Esophagus mucosa (tissue), 1 donor: ENCODE measurements around the gene TMEM253. TPM values are rescaled to one million over a fixed set of nuclear protein-coding genes. Genes with fewer than 3 reads are reported as not detected.

Experiments
- ATAC-seq: fragments of 200-7000 bp; cut with Tn5 transposase; one replicate; pipeline ENCODE4 v1.9.1; 2020
- total RNA-seq: library from RNA; stranded (reverse); gene quantifications from one replicate; pipeline ENCODE4 v1.2.4, GENCODE V29; 2023
- donor health status: DM: yes; HTN: yes; CAD: no.

TMEM253 gene
- 1.6 TPM for total RNA-seq

- ATAC-seq, result no peak
Observed at GRCh38 chr14:21100931-21101330, at the start of gene TMEM253. Gene TMEM253 (plus strand): TSS chr14:21101066. CDS start chr14:21101344, 278 bp downstream.

- ATAC-seq, result no peak
Observed at GRCh38 chr14:21053184-21054122, 47.4 kb upstream of the TMEM253 start.

- peak; percentile 10 for ATAC-seq
Observed at GRCh38 chr14:21054123-21054767, 46.6 kb upstream of the TMEM253 start.

GRCh38 chr14:21054768-21055145, 46.1 kb upstream of the TMEM253 start:
- ATAC-seq, result no peak

- no peak for ATAC-seq
Observed at GRCh38 chr14:21055432-21056117, 45.3 kb upstream of the TMEM253 start.

- no peak for ATAC-seq
Observed at GRCh38 chr14:21056520-21057163, 44.2 kb upstream of the TMEM253 start.

GRCh38 chr14:21057803-21058675, 42.8 kb upstream of the TMEM253 start, which contains the start of gene RNASE8:
Gene RNASE8 (plus strand): TSS chr14:21057822. CDS start chr14:21057893, 71 bp downstream.
- no peak for ATAC-seq

- peak; percentile 12 for ATAC-seq
Observed at GRCh38 chr14:21058903-21059302, 42.0 kb upstream of the TMEM253 start.

- ATAC-seq, result peak; percentile 28
Observed at GRCh38 chr14:21059842-21060613, 40.8 kb upstream of the TMEM253 start.

- ATAC-seq, result no peak
Observed at GRCh38 chr14:21060614-21061346, 40.1 kb upstream of the TMEM253 start.

- no peak for ATAC-seq
Observed at GRCh38 chr14:21061347-21061668, 39.6 kb upstream of the TMEM253 start.

- ATAC-seq, result no peak
Observed at GRCh38 chr14:21063479-21063878, 37.4 kb upstream of the TMEM253 start.

GRCh38 chr14:21066882-21067502, 33.9 kb upstream of the TMEM253 start:
- peak; percentile 35 for ATAC-seq

- peak; percentile 34 for ATAC-seq
Observed at GRCh38 chr14:21068521-21069387, 32.1 kb upstream of the TMEM253 start.

GRCh38 chr14:21069388-21070082, 31.3 kb upstream of the TMEM253 start:
- no peak for ATAC-seq

GRCh38 chr14:21070083-21070609, 30.7 kb upstream of the TMEM253 start, which contains the start of gene ARHGEF40:
Gene ARHGEF40 (plus strand): TSS chr14:21070304. CDS start chr14:21070397, 93 bp downstream.
- peak; percentile 18 for ATAC-seq

- peak; percentile 7 for ATAC-seq
Observed at GRCh38 chr14:21070610-21071224, 30.1 kb upstream of the TMEM253 start.
